IPS-20b (cell line): Measurements from ENCODE around the gene TRAK1.

Experiments used
- H3K27ac ChIP-seq: one replicate; pipeline ENCODE4 v1.5.1; 2013; ENCODE audit warnings: low read length
- H3K27me3 ChIP-seq: 2 replicates; pipeline ENCODE4 v1.6.1; 2013; ENCODE audit warnings: mild to moderate bottlenecking, low read length, inconsistent platforms; ENCODE audit not compliant: insufficient read depth
- H3K36me3 ChIP-seq: 2 replicates; pipeline ENCODE4 v1.6.1; 2013; ENCODE audit warnings: low read depth, mild to moderate bottlenecking, inconsistent platforms, low read length, moderate library complexity; ENCODE audit not compliant: insufficient read depth
- H3K4me1 ChIP-seq: 2 replicates; pipeline ENCODE4 v1.6.1; 2013; ENCODE audit warnings: mild to moderate bottlenecking, control low read depth, inconsistent platforms, low read length, moderate library complexity; ENCODE audit not compliant: insufficient read depth
- H3K4me3 ChIP-seq: 2 replicates; pipeline ENCODE4 v1.5.1; 2013; ENCODE audit warnings: mild to moderate bottlenecking, low read length, inconsistent platforms
- H3K9ac ChIP-seq: 2 replicates; pipeline ENCODE4 v1.6.1; 2013; ENCODE audit warnings: low read depth, mild to moderate bottlenecking, inconsistent platforms, low read length, moderate library complexity
- H3K9me3 ChIP-seq: 2 replicates; pipeline ENCODE4 v1.6.1; 2013; ENCODE audit warnings: mild to moderate bottlenecking, low read depth, low read length, inconsistent platforms; ENCODE audit not compliant: insufficient read depth

TRAK1 gene

GRCh38 chr3:42229266-42229941 is 138.2 kb downstream of the TRAK1 start:
- H3K9ac ChIP-seq: no peak overlapping the region
- no peaks in the 10 kb centered on the region for H3K9me3 ChIP-seq
- no peaks in the 10 kb centered on the region for H3K27me3 ChIP-seq
- no peak overlapping the region for H3K4me3 ChIP-seq
- H3K4me1 ChIP-seq: no peaks in the 10 kb centered on the region
- H3K27ac ChIP-seq: no peak overlapping the region
- H3K36me3 ChIP-seq: 0 out of 2 replicates have a peak, but pooled peaks cover 2% of the 10 kb centered on the region

GRCh38 chr3:42229942-42230688 is 139.0 kb downstream of the TRAK1 start:
- Histone ChIP-seq H3K36me3 (no peaks in the 10 kb centered on the region), H3K9ac (no peak overlapping the region), H3K27me3 (no peaks in the 10 kb centered on the region), H3K9me3 (no peaks in the 10 kb centered on the region), H3K4me1 (no peaks in the 10 kb centered on the region), H3K27ac (no peak overlapping the region), H3K4me3 (no peak overlapping the region)

GRCh38 chr3:42230860-42231259 is 139.7 kb downstream of the TRAK1 start:
- H3K9ac ChIP-seq: no peak overlapping the region
- no peaks in the 10 kb centered on the region for H3K4me1 ChIP-seq
- H3K27ac ChIP-seq: no peak overlapping the region
- no peak overlapping the region for H3K4me3 ChIP-seq
- no peaks in the 10 kb centered on the region for H3K36me3 ChIP-seq
- H3K9me3 ChIP-seq: no peaks in the 10 kb centered on the region
- H3K27me3 ChIP-seq: no peaks in the 10 kb centered on the region

GRCh38 chr3:42235532-42235931 is 144.4 kb downstream of the TRAK1 start:
- Histone ChIP-seq H3K9ac (no peak overlapping the region), H3K27ac (no peak overlapping the region), H3K4me3 (no peak overlapping the region), H3K9me3 (peaks cover 10% of the 10 kb centered on the region), H3K27me3 (no peaks in the 10 kb centered on the region), H3K4me1 (no peaks in the 10 kb centered on the region), H3K36me3 (no peaks in the 10 kb centered on the region)

GRCh38 chr3:42236611-42237010 is 145.5 kb downstream of the TRAK1 start:
- Histone ChIP-seq H3K27me3 (no peaks in the 10 kb centered on the region), H3K4me1 (no peaks in the 10 kb centered on the region), H3K36me3 (no peaks in the 10 kb centered on the region), H3K9ac (no peak overlapping the region), H3K9me3 (peaks cover 10% of the 10 kb centered on the region), H3K4me3 (no peak overlapping the region), H3K27ac (no peak overlapping the region)

- H3K36me3 ChIP-seq: no peaks in the 10 kb centered on the region
- H3K4me1 ChIP-seq: no peaks in the 10 kb centered on the region
- peaks cover 14% of the 10 kb centered on the region; the same call in 1 of the 2 replicates for H3K27me3 ChIP-seq
- H3K9ac ChIP-seq: no peak overlapping the region
- no peak overlapping the region for H3K27ac ChIP-seq
- H3K4me3 ChIP-seq: no peak overlapping the region
- no peaks in the 10 kb centered on the region for H3K9me3 ChIP-seq
Measured at GRCh38 chr3:42246091-42246490, 154.9 kb downstream of the TRAK1 start.

- no peak overlapping the region for H3K4me3 ChIP-seq
- H3K9me3 ChIP-seq: no peaks in the 10 kb centered on the region
- no peak overlapping the region for H3K9ac ChIP-seq
- H3K27ac ChIP-seq: no peak overlapping the region
- H3K27me3 ChIP-seq: peaks cover 14% of the 10 kb centered on the region; the same call in 1 of the 2 replicates
- no peaks in the 10 kb centered on the region for H3K4me1 ChIP-seq
- H3K36me3 ChIP-seq: no peaks in the 10 kb centered on the region
Measured at GRCh38 chr3:42247576-42248027, 156.4 kb downstream of the TRAK1 start.

GRCh38 chr3:42250761-42251160 is 159.6 kb downstream of the TRAK1 start:
- Histone ChIP-seq H3K4me1 (no peaks in the 10 kb centered on the region), H3K9ac (no peak overlapping the region), H3K4me3 (no peak overlapping the region), H3K27me3 (peaks cover 14% of the 10 kb centered on the region; the same call in 1 of the 2 replicates), H3K27ac (no peak overlapping the region), H3K36me3 (no peaks in the 10 kb centered on the region), H3K9me3 (no peaks in the 10 kb centered on the region)

- Histone ChIP-seq H3K9me3 (no peaks in the 10 kb centered on the region), H3K9ac (no peak overlapping the region), H3K27ac (no peak overlapping the region), H3K4me1 (no peaks in the 10 kb centered on the region), H3K4me3 (no peak overlapping the region), H3K36me3 (no peaks in the 10 kb centered on the region), H3K27me3 (no peaks in the 10 kb centered on the region)
Measured at GRCh38 chr3:42254566-42254965, 163.4 kb downstream of the TRAK1 start.

- no peak overlapping the region for H3K9ac ChIP-seq
- no peak overlapping the region for H3K4me3 ChIP-seq
- no peaks in the 10 kb centered on the region for H3K36me3 ChIP-seq
- peaks cover 4% of the 10 kb centered on the region; the same call in 1 of the 2 replicates for H3K27me3 ChIP-seq
- no peaks in the 10 kb centered on the region for H3K9me3 ChIP-seq
- H3K4me1 ChIP-seq: no peaks in the 10 kb centered on the region
- no peak overlapping the region for H3K27ac ChIP-seq
Measured at GRCh38 chr3:42256135-42256819, 165.1 kb downstream of the TRAK1 start.

- H3K4me1 ChIP-seq: no peaks in the 10 kb centered on the region
- no peak overlapping the region for H3K4me3 ChIP-seq
- no peaks in the 10 kb centered on the region for H3K36me3 ChIP-seq
- H3K9me3 ChIP-seq: no peaks in the 10 kb centered on the region
- H3K27me3 ChIP-seq: peaks cover 12% of the 10 kb centered on the region
- no peak overlapping the region for H3K9ac ChIP-seq
- no peak overlapping the region for H3K27ac ChIP-seq
Measured at GRCh38 chr3:42257007-42257406, 165.8 kb downstream of the TRAK1 start.
